HG03097 (cell line): ENCODE measurements around the gene CSF1R.

Source experiments
- ATAC-seq: cut with Tn5 transposase; IDR thresholded peaks from one replicate; pipeline ENCODE4 v1.9.1; 2021; ENCODE audit not compliant: unreplicated experiment, low FRiP score

Gene CSF1R

DNA sequence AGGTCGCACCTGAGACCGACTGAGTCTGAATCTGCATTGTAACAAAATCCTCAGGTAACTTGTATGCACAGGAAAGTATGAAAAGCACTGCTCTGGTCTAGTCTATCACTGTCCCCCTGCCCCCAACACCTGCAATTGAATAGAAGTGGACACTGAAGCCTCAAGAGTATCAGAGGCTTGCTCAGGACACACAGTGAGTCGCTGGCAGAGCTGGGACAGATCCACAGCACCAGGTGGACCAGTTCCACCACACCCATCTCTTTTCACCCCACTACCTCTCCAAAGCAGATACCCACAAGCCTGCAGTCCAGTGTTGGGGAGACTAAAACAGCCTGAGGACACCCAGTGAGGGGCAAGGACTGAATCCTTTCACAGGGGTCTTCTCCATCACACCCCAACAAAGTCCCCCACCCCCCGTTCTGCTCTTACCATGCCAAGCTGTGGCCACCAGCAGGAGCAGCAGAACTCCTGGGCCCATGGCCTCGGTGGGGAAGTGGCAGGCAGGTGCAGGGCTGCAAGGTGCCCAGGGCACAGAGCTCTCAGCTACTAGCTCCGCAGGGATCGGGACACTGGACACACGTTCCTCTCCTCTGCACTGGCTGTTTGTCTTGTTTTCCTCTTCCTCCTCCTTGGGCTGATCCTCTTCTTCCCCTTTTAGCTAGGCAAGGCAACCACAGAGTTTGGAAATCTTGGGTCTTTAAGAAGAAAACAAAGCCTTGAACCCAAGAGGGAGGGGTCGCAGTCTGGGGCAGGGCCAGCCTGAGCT lies at the start of gene CSF1R:
CSF1R (minus strand) TSS at position 605 of the 766 bp plus-strand sequence; CDS start at position 478, 127 bp downstream.
- no peak for ATAC-seq

DNA sequence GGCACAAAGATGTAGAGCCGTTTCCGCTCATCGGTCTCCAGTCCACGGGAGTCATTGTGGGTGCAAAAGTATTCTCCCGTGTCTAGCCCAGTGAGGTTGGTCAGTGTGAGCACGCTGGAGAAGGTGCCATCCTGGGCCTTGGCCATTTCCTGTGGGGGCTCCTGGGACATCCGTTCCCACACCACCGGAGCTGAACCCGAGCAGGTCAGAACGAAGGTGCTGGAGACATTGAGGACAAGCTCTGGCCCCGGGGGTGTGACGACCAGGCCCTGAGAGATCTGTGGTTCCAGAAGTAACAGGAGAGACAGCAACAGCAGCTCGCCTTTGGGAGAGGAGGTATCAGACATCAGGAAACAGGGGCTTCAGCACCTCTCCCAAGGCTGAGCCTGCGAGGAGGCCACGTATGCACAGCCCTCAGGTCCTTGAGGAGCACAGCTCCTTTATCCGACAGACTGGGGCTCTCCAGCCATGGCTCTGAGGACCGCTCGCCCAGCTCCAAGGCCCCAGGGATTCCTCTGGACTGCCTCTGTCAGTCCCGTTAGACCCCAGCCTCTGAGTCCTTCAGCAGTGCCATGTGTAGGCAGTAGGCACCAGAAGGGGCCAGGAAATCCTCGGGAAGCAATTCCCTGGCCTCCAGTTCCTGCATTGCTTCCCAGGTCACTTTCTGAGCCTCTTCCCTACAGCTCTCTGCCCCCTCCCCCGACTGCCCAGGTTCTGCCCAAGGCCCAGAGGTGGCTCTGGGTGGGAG lies 49.4 kb upstream of the CSF1R start:
- no peak for ATAC-seq

DNA sequence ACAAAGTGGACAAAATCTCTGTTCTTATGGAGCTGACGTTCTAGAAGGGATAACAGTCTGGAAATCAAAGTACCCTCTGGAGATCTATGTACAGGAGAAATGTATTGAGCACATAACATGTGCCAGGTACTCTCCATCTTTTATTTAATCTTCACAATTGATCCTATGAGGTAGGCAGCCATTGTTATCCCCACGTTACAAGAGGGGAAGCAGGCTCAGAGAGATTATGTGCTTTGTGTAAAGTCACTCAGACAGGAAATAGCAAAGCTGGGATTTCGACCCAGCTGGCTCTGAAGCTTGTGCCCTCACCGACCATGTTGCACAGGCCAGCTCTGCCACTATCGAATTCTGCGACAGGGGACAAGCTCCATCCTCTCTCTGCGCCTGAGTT lies 47.8 kb upstream of the CSF1R start:
- ATAC-seq, result no peak

DNA sequence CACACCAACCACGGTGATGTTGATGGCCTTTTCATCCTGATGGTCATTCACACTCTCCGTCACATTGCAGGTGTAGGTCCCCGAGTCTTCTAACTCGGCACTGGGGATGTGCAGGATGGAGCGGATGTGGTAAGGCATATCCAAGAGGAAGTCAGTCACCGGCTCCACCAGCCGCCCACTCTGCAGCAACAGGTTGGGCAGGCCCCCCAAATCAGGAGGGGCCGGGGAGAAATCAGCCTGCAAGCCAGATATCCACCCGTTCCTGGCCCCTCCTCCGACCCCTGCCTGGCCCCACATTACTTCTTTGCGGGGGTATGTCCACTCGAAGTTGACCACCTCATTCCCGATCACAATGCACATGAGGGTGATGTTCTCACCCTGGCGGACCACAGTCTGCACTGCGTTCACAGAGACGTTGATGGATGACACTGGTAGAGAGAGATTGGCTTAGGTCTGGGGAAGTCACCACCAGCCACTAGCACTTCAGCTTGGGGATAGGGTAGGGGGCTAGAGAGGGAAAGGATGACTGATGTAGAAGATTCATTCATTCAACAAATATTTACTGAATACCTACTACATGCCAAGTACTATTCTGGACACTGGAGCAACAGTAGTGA lies 47.3 kb upstream of the CSF1R start:
- no peak for ATAC-seq

DNA sequence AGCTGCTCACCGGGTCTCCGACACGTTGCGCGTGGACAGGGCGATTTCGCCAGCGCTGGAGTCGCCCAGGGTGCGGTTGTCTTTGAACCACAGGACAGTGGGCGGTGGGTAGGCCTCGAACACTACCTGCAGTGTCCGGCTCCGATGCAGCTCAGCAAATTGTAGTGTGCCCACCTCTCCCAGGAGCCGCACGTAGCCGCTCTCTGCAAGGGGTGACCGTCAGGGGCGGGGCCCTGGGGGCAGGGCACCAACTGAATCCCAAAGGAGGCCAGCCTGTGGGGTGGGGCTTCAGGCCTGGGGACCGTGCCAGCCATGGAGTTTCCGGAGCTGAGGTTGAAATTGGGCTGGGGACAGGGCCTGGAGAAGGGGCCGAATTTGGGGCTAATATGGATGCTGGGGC lies 46.4 kb upstream of the CSF1R start:
- no peak for ATAC-seq

DNA sequence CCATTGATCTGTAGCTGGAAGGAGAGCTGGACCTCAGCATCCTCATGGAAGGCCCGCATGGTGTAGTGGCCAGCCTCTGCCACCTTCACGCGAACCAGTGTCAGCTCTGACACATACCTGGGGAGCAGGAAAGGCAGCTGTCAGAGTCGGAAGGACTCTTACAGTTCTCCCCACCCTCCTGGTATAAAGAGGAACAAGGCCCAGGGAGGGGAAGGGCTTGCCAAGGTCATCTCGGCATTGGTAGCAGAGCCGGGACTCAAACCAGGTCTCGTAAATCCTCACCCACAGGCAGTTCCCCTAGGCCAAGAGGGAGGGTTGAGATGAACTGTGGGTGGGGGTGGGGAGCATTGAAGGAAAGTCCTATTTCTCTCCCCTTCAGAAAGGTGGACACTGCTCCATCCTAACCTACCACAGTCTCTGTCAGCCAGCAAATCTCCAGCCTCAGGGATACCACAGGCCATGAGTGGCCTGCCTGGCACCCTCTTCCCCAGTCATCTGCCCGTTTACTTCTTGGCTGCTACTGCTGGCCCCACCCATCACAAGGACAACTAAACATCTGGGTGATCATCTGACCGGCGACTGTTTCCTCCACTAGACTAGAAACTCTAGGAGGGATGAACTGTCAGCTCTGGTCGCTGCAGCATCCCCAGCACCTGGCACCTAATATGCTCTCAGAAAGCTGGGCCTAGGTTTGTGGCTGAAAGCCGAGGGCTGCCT lies 45.8 kb upstream of the CSF1R start:
- ATAC-seq, result no peak

DNA sequence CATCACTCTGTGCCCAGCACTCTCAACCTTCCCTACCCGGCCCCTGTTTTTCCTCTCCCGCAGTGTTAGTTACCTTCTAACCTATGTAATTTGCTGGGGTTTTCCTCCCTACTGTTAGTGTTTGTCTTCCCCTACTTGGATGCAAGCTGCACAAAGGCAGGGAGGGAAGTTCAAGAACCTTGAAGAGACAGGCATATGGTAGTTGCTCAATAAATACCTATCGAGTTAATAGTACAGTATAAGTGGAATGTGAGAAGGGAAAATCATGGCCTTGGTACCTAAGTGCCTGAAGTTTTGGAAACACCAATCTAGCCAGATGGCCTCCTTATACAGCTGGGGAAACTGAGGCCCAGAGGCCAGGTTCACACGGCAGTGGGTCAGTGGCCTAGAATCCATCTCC lies 45.1 kb upstream of the CSF1R start:
- no peak for ATAC-seq

DNA sequence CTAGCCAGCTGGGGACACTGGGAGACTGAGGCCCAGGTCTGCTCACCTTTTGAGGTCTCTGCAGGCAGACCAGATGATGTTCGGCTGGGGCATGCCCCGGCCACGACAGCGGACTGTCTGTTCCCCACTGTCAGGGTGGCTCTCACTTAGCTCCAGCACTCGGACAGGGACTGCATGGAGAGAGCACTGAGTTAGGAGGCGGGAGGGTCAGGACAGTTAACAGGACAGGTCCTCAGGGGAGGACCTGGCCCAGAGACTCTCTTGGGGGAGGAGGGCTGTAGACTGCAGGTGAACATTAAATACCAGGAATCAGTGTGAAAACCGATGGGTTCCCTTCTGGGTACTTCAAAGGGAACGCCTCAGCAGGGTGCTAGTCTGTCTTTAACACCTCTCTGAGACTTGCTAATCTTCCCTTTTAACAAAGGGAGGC lies 44.2 kb upstream of the CSF1R start:
- no peak for ATAC-seq

DNA sequence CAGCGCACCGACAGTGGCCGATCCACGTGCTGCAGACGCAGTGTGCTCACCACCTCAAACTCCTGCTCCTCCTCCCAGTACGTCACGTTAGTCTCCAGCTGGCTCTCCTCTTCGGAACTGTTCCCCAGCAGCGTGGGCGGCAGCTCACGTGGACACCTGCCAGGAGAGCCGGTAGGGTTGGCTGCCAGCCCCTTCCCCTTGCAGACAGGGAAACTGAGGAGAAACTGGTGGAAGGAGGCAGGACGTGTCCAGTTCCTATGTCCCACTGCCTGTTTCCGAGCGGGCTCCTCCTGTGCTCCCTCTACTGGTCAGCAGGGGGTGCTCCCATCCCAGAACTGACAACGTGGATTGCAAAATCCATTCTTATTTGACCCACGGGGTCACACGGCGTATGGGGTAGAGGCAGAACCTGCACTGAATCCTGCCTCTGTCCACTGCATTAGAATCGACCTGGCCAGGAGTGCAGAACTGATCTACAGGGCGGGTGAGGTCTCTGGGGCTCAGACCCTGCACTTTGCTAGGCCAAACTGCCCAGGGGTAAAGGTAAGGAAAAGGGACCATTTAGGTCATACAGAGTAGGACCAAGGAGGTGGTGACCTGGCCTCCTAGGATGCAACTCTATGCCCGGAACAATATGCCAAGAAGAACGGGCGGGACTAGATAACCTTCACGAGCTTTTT lies 43.6 kb upstream of the CSF1R start:
- no peak for ATAC-seq

DNA sequence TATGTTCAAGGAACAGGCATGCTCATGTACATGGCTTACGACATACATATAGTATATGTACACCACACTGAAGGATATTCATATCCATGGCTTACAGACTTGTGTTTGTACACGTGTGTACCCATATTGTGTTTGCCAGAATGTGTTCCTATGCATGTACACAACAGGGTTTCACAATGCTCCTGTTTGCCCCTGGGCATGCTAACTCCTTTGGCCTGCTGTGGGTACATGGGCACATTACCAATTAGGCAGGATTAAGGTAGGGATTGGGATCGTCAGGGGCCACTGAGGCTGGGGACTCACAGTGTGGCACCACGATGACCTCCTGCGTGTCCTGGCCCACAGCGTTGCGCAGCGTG lies 43.1 kb upstream of the CSF1R start:
- no peak for ATAC-seq

DNA sequence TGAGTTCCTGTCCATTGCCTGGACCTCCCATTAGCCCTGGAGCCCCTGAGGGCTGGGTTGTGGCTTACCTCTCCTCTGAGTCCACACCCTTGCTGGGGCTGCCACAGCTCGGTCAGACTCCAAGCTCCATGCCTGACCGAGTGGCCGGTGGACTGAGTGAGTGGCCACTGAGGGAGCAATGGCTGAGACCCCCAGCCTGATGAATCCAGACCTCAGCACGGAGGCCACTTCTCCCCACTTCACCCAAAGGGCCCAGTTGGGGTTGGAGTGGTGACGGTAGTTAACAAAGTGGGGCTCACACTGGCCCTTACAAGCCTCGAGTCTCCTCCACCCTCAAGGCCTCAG lies 40.5 kb upstream of the CSF1R start:
- no peak for ATAC-seq

DNA sequence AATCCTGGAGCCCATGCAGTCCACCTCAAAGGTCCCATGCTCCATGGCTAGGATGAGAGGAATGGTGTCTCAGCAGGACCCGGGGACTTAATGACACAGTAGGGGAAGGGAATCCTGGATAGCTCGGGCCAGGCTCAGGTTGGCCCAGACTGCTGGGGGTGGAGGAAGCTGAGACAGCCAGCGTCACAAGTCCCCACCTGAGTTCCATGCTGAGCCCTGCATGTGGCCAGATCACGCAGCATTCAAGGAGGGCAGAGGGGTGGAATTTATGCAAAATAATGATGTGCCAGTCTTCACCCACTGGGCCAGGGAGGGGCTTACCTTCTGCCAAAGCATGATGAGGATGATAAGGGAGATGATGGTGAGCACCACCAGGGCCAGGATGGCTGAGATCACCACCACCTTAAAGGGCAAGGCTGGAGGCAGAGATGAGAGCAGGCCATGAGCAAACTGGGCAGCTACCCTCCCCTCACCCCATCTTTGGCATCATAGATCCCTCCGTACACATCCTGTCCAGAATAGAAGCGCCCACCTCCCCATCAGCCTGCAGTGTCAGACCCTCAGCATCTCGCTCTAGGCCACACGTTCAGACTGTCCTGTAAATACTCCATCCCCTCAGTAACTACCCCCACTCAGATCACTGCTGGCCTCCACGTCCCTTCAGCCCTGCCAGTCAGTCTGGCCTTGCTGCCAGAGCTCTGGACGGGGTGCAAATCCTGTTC lies 40.0 kb upstream of the CSF1R start:
- no peak for ATAC-seq

DNA sequence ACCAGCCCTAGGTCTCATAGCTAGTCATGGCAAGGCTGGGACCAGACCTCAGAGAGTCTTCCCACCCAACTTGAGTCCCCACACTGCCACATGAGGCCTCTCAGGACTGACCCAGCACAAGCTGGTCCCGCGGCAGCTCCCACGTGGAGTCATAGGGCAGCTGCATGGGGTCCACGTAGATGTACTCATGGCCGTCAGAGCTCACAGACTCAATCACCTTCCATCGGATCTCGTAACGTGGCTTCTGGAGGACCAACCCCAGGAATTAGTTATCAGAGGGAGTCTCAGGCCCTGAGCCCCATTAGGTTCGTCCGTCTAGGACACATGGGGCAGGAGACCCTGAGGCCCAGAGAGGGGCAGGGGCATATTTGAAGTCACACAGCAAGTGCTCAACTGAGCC lies 39.0 kb upstream of the CSF1R start:
- ATAC-seq, result no peak

DNA sequence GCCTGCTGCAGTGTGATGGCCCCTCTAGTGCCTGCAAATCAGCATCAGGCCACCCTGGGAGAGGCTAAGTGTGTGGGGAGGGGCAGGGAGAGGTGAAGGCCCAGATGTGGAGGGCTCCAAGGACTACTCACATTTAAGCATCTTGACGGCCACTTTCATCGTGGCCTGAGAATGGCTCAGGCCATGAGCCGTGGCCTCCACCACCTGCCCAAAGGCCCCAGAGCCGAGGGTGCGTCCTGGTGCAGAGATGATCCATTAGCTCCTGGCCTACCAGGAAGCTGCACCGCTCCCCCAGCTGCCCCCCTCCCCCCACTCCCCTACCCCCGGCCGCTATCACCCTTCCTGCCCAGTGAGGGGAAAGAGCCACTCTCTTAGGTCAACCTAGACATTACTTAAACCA lies 38.2 kb upstream of the CSF1R start:
- ATAC-seq, result no peak

DNA sequence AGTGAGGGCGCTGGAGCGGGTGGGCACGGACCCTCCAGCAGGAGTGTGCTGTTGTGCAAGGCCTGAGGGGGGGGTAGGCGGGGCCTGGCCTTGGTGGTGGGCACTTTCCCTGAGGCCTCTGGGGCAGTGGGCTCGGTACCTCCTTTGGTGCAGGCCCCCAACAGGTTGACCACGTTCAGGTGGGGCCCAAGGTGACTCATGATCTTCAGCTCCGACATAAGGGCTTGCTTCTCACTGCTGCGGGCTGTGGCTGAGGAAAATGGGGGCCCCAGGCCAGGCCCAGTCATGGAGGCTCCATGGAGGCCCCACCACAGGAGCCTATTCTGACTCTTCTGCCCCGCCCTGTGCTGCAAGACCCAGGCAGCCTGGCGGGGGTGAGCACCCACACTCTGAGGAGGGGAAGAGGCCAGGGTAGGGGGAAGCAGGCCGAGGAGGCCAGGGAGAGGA lies 37.8 kb upstream of the CSF1R start:
- no peak for ATAC-seq

DNA sequence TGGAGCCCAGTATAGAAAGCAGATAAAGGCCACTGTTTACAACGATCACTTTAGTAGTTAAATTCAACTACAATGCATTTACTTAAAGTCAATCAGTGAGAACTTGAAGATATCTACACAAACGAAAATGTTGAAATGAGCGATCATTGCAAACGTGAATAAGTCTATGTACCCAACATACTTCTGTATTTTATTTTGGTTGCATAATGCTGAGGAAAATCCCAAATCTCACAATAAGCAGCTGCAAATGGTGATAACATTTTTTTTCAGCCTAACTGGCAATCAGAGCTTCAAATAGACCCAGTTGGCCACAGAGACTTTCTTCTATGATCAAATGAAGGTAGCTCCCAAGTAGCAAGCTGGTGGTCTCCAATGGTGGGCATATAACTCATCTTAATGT lies 37.2 kb upstream of the CSF1R start:
- ATAC-seq, result no peak

DNA sequence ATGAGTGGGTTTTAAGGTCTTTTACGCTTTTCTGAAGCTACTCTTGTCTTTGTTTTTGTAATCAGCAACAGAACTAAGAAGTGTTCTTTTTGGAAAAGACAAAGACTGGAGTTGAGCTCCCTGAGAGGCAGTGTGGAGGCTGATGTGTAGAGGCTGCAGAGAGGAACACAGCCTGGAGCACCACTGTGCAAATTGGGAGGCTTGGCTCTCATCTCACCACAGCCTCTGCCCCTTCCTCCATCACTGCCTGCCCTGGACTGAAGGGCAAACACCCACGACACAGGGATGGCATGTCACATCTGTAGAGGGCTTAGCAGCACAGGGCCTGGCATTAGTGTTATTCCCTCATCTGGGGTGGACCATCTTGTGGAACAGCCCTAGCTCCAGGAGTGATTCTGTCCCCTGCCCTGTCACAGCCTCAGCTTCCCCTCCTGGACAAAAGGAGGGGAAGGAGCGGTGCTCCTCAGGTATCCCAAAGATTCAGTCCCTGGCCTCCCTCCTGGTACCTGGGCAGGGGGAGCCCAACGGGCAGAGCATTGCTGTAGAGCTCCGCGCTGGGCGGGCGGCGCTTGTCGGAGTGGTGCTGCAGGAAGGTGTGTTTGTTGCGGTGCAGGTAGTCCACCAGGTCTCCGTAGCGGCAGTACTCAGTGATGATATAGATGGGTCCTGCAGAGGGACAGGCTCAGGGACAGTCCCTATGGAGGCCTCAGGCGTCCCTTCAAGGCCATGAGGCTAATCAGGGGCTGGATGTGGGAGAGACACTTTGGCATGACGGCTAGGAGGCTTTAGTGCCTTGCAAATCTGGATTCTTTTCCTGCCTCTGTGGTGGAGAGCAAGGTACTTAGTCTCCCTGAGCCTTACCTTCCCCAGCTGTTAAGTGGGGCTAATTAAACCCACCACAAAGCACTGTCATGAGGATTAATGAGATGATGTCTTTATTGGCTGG lies 36.5 kb upstream of the CSF1R start:
- ATAC-seq, result no peak

DNA sequence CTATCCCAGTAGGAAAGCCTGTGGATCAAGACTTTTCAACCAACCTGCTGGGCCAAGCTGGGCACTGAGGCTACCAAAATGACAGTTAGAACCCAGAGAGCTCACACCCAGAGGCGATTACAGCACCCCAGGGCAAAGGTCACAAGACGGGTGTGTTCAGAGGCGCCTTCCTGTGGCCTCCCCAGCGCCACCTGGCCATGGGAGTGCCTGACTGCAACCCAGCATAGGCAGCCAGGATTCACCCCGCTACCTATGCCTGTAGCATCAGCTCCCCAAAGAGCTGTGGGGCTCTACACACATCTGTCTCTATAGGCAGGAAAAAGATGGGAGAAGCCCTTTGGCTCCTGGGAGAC lies 35.8 kb upstream of the CSF1R start:
- no peak for ATAC-seq
